Adrenal gland (tissue), 5 donors: ENCODE results near the gene FMO2.

Source experiments
- CTCF ChIP-seq, 6 experiments: fragments of 450-650 bp in 4 of 6; fragments of 200-600 bp in 2 of 6; sonication (generic) in 1 of 6; IDR thresholded peaks; 1 replicate in 5 of 6; 2 replicates in 1 of 6; pipeline versions ENCODE4 v1.5.1 to v1.8.0; 2016 to 2021; ENCODE audit warnings: antibody characterized with exemption in 6 of 6, mild to moderate bottlenecking in 2 of 6, moderate library complexity in 1 of 6
- POLR2A ChIP-seq, 2 donors: fragments of 450-650 bp; IDR thresholded peaks; one replicate each; pipeline ENCODE4 v1.6.1; 2017; ENCODE audit warnings: antibody characterized with exemption in 2 of 2, mild to moderate bottlenecking in 2 of 2, moderate library complexity in 1 of 2
- donor health status: DM: no; HTN: no; CAD: no.

DNA sequence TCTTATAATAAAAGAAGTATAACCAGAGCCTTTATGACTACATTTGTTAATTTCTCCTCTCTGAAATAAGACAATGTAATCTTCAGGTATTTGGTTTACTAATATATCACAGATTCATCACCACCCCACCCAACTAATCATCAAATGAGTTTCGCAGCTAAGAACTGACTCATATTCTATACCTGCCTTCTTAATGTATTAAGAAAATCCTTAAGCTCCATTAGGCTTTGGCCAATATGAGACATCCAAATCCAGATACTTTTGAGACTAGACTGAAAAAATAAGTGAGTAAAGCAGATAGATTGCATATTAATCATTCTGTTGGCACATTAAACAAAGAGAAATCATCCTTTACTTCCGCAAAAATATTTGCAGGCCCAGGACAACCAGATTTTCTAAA, 18.7 kb upstream of the FMO2 start:
- no peak for TF ChIP-seq CTCF (IDR thresholded peaks at IDR 0.05)
- no peak for TF ChIP-seq POLR2A (IDR thresholded peaks at IDR 0.05)
